HG03354 (cell line): ENCODE measurements around the gene KIR3DL2.
"Not testable (repeated sequence)": the region's sequence is repeated elsewhere in the genome, so short reads cannot be mapped to it uniquely, and the experiment has no call there.

Source experiments
- ATAC-seq: cut with Tn5 transposase; IDR thresholded peaks from one replicate; pipeline ENCODE4 v1.9.1; 2021; ENCODE audit warnings: mild to moderate bottlenecking; ENCODE audit not compliant: unreplicated experiment, poor library complexity, severe bottlenecking

KIR3DL2 gene

DNA sequence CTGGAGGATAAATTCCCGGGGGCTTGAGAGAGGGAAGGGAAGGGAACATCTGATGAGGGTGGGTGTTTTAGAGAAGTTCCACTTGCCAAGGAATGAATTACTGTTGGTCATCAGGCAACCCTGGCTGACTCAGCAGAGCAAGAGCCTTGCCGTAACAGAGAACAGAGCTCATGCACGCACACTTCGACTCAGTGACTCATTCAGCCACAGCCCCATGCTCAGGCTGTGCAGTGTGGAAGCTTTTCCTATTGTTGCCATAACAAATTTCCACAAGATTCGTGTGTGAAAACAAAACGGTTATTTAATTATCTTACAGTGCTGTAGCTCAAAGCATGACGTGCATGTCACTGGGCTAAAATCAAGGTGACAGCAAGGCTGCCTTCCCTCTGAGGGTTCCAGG lies 9.2 kb downstream of the KIR3DL2 start:
- ATAC-seq: not testable (repeated sequence)

DNA sequence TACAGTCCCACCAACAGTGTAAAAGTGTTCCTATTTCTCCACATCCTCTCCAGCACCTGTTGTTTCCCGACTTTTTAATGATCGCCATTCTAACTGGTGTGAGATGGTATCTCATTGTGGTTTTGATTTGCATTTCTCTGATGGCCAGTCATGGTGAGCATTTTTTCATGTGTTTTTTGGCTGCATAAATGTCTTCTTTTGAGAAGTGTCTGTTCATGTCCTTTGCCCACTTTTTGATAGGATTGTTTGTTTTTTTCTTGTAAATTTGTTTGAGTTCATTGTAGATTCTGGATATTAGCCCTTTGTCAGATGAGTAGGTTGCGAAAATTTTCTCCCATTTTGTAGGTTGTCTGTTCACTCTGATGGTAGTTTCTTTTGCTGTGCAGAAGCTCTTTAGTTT lies 13.2 kb downstream of the KIR3DL2 start:
- ATAC-seq: not testable (repeated sequence)

DNA sequence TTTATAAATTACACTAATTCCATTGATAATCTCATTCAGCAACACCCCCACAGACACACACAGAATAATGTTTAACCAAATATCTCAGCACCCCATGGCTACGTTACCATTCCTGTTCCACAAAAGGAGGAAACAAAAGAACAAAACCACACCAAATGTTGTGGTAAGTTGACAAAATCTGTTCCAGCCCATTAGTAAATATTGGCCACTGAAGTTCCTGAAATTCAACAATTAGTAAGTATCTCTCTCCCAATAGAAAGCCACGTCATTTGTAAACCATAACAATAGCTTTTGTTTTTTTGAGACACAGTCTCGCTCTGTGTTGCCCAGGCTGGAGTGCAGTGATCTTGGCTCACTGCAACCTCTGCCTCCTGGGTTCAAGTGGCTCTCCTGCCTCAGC lies 21.5 kb downstream of the KIR3DL2 start:
- no peak for ATAC-seq

DNA sequence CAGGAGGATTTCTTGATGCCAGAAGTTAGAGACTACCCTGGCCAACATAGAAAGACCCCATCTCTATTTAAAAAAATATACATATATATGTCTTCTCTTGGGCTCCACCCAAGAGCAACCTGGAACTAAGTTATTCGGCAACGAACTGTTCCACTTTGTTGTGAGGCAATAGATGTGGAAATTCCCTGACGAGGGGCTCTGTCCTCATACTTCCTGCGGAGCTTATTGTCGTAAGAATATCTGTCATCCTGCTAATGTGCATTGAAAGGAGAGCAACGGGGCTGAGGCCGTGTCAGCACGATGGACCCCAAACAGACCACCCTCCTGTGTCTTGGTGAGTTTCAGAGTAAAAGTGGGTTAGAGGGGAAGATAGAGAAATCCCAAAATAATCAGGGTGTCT lies 23.7 kb downstream of the KIR3DL2 start, which contains the start of gene FCAR:
TSS of gene FCAR (plus strand) at position 246 of the 400 bp plus-strand sequence. CDS start at position 301, 55 bp downstream.
- no peak for ATAC-seq

DNA sequence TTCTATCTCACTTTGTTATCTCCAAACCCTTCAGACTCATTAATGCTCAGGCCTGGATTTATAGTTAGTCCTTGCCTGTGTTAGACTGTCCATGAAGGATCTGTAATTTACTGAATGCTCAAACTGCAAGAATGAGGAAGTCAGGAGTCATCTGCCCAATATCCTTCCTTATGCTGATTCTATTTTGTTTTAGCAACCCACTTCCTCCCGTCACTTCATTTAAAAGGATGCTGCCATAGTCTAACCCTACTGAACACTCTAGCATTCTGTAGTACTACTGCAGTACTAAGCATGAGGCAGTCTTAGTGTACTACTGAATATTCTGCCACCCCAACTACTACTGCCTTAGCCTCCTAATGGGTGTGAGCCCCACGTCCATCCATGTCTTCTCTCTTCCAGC lies 25.3 kb downstream of the KIR3DL2 start:
- no peak for ATAC-seq

DNA sequence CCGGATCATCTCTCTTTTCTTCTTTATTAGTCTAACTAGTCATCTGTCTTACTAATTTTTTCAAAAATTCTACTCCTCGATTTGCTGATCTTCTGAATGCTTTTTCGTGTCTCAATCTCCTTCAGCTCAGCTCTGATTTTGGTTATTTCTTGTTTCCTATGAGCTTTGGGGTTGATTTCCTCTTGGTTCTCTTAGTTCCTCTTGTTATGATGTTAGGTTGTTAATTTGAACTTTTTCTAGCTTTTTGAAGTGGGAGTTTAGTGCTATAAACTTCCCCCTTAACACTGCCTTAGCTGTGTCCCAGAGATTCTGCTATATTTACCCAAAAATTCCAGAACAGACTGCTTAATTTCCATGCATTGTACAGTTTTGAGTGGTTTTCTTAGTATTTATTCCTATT lies 27.2 kb downstream of the KIR3DL2 start:
- no peak for ATAC-seq

DNA sequence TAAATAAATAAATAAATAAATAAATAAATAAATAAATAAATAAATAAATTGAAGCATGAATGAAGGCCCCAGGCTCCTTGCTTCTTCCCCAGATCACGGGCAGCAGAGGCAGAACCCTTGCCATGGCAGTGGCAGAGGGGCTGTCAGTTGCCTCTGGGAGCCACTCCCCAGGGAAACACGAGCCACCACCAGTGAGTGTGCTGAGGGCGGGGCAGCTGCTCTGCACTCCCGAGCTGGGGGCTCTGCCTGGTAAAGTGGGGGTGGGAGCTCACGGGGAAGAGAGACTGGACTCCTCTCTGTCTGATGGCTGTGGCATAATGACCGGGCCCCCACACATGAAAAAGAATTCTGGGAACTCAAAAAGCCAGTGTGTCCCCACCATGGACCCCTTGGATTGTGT lies 31.6 kb downstream of the KIR3DL2 start:
- ATAC-seq: no peak

DNA sequence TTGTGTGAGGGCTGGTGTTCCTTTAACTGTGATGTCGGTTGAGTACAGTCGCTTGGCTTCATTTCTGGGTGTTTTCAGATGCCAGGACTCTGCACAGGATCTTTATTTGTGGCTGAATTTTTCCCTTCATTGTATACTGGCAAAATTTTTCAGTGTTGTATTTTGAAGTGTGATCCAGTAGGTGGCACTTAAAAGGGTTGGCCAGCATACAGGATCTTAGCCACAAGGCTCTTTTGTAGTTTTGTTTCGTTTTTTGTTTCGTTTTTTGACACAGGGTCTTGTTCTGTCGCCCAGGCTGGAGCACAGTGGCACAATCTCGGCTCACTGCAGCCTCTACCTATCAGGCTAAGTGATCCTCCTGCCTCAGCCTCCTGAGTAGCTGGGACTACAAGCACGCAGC lies 32.5 kb downstream of the KIR3DL2 start:
- ATAC-seq: no peak

DNA sequence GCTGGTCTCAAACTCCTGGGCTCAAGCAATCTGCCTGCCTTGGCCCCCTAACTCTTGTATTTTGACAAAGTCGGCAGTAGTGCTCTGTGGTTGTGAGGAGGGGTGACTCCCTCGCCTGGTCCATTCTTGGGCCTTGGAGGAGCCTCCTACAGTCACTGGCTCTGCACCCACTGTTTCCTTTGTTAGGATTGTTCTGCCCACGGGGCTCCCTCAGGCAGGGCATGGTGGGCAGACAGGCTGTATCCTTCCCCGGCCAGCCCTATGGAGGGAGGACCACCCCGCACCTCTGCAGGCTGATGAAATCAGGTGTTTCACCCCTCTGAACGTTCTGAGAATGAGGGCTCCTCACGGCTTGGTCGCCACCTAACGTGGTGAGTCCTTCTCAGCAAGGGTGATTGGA lies 33.0 kb downstream of the KIR3DL2 start:
- no peak for ATAC-seq

DNA sequence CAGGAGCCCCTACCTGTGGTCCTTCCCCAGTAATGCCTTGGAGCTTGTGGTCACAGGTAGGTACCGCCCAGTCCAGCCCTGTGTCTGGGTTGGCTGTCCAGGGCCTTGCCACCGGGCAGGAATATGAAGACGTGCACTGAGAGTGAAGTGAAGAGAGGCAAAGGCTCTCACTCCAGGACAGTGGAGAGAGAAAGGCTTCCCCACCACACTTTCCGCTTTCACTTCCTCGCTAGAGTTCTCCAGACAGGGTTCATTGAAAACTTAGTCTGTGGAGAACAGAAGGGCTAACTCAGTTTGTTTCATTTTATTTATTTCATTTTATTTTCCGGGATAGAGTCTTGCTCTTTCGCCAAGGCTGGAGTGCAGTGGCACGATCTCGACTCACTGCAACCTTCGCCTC lies 38.0 kb downstream of the KIR3DL2 start:
- no peak for ATAC-seq

DNA sequence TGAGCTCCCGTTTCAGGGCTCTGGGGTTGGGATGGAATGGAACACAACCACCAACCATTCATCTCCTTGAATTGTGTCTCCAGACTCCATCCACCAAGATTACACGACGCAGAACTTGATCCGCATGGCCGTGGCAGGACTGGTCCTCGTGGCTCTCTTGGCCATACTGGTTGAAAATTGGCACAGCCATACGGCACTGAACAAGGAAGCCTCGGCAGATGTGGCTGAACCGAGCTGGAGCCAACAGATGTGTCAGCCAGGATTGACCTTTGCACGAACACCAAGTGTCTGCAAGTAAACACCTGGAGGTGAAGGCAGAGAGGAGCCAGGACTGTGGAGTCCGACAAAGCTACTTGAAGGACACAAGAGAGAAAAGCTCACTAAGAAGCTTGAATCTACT lies 39.3 kb downstream of the KIR3DL2 start:
- ATAC-seq: no peak

DNA sequence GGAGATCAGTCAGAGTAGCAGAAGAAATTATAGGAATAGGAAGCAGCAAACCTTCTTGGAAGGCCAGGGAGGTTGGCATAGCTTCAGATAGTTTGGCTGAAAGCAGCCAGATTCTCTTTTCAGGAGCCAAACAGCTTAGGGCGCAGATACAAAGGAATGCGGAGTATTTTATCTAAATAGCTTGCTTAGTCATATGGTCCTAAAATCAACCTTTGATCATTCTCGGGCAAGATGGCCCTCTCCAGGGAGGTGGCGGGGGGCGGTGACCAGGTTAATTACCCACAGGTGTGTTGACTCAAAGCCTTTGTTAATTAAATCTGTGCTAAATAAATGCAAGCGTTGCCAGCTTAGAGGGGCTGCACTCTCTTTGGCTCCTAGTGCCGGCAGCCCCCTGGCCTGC lies 43.2 kb downstream of the KIR3DL2 start:
- no peak for ATAC-seq

DNA sequence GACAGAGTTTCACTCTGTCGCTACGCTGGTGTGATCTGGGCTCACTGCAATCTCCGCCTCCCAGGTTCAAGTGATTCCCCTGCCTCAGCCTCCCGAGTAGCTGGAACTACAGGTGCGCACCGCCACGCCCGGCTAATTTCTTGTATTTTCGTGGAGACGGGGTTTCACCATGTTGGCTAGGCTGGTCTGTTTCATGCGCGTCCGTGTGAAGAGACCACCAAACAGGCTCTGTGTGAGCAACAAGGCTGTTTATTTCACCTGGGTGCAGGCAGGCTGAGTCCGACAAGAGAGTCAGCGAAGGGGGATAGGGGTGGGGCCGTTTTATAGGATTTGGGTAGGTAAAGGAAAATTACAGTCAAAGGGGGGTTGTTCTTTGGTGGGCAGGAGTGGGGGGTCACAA lies 43.9 kb downstream of the KIR3DL2 start:
- ATAC-seq: not testable (repeated sequence)

DNA sequence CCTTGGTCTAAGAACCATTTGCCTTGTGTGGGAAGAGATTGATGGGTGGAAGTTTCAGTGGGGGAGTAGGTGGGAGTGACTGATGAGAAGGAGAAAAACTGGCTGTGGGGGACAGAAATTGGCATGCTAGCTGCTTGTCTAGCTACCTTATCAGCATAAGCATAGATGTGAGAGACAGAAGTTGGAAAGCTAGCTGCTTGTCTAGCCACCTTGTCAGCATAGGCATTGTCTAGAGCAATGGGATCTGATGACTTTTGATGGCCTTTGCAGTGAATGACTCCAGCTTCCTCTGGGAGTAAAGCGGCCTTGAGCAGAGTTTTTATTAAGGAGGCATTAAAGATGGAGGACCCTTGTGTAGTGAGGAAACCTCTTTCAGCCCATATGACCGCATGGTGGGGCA lies 45.8 kb downstream of the KIR3DL2 start:
- ATAC-seq: no peak

DNA sequence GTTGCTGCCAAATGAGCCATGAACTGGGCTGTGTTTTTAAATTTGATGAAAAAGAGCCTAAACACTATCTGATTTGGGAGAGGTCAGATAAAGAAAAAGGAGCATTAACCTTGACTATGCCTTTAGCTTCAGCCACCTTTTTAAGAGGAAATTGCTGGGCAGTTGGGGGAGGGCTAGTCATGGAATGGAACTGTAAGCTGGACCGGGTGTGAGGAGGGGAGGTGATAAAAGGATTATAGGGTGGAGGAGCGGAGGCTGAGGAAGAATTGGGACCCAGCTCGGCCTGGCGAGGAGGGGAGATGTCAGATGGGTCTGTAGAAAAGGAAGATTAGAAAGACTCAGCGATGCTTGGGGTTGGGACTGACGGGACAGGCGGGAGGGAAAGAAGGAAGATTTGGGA lies 48.4 kb downstream of the KIR3DL2 start:
- ATAC-seq: not testable (repeated sequence)

DNA sequence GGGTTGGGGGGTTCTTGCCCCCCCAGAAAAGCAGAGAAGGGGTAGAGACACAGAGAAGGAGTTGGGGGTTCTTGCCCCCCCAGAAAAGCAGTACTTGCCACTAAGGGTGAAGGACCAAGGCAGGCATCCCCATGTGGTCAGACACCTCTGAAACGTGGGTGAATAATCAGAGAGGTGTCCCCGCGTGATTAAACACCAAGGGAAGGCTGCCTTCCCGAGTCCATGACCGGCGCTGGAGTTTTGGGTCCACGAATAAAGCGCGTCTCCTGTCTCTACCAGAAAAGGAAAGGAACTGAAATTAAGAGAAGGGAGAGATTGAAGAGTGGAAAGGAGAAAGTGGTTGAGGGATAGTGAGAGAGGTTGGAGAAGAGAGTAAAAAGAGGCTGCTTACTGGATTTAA lies 49.4 kb downstream of the KIR3DL2 start:
- not testable (repeated sequence) for ATAC-seq

DNA sequence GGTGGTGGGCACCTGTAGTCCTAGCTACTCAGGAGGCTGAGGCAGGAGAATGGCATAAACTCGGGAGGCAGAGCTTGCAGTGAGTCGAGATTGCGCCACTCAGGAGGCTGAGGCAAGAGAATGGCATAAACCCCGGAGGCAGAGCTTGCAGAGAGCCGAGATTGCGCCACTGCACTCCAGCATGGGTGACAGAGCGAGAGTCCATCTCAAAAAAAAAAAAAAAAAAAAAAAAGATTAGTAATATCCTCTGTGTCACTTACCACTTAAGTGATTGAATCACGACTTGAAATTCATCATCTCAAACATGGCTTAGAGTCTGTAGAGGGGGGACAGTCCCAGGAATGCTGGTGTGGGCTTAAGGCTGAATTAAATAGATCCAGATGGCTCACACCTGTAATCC lies 50.9 kb downstream of the KIR3DL2 start:
- not testable (repeated sequence) for ATAC-seq

DNA sequence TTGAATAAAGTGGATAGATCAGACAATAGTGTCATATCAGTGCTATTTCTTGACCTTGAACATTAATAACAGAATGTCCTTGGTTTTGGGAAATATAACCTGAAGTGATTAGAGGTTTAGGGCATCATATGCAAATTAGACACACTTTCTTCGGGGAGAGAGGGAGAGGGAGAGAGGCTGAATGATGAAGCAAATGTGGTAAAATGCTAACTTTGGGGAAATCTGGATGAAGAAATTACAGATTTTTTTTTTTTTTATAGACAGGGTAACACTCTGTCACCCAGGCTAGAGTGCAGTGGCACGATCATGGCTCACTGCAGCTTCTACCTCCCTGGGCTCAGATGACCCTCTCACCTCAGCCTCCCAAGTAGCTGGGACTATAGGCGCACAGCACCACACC lies 51.8 kb downstream of the KIR3DL2 start:
- no peak for ATAC-seq

DNA sequence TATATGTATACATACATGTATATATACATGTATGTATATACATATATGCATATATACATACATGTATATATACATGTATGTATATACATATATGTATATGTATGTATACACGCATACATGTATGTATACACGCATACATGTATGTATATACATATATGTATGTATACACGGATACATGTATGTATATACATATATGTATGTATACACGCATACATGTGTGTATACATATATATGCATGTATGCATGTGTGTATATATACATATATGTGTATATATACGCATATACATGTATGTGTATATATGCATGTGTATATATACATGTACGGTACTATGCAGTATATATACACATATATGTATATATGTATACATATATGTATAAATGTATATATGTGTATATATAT lies 53.1 kb downstream of the KIR3DL2 start:
- no peak for ATAC-seq

DNA sequence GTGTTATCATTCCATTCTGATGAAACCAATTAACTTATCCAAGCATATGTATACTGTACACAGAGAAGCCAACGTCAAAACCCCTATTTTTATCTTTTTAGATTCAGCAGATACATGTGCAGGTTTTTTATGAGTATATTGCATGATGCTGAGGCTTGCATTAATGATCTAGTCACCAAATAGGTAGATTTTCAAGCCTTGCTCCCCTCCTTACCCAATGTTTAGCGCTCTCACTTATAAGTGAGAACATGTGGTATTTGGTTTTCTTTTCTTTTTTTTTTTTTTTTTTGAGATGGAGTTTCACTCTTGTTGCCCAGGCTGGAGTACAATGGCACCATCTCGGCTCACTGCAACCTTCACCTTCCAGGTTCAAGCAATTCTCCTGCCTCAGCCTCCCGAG lies 54.0 kb downstream of the KIR3DL2 start:
- ATAC-seq: not testable (repeated sequence)

DNA sequence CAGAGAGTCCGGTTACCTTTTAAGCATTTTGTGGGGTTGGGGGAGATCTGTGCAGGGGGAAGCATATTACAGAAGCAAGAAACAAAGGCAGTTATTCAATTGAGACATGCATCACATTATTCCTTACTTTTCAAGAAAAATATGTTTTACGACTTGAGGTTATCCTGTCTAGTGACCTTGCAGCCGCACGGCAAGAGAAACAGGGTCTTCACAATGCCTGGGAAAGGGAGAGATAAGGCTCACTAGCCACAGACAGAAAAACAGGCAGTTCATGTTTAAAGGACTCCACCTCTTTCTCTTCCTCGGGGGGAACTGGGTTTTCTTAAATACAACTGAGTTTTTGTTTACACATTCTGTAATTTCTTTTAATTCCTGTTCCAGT lies 55.2 kb downstream of the KIR3DL2 start:
- no peak for ATAC-seq

DNA sequence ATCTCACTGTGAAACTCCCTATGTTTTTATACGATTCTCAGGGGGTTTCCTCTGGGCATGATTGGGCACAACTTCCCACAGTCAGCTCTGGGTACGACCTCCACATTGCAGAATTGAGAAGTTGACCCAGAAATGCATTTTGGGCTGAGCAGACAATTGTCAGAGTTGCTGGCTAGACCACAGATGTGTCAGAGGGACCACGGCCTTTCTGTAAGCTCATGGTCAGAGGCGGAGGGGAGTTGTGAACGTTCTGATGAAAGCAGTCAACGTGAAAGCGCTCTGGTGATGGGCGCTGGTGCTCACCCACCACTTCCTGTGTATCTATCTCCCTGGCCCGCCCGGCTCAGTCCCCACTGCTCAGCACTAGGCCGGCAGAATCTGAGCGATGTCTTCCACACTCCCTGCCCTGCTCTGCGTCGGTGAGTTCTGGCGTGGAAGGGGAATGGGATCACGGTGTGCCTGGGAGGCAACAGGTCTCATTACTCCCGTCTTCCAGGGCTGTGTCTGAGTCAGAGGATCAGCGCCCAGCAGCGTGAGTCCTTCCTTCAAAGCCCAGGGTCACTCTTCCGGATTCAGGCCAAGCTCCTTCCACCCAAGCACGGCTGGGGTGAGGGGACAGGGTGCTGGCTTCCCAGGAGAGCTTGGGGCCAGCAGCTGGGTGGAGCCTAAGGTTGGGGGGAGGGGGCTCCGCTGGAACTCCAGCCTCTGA lies 55.7 kb downstream of the KIR3DL2 start, which contains the start of gene NCR1:
TSS of gene NCR1 (plus strand) at position 346 of the 709 bp plus-strand sequence. CDS start at position 386, 40 bp downstream.
- ATAC-seq: no peak
